ENCODE data around the gene ISG20L2. TPM values are rescaled to one million over a fixed set of nuclear protein-coding genes. Genes with fewer than 3 reads are reported as not detected.
A peak's percentile ranks its signal among the peaks of the same experiment; 100 is the strongest.

The ISG20L2 gene
- total RNA-seq, 3 donors from 2014 or later: 27.8 to 33.0 (median 31.0) TPM

GRCh38 chr1:156740741-156741480 lies 12.3 kb upstream of the ISG20L2 start, which contains the start of gene MRPL24:
TSS of gene MRPL24 (minus strand) at chr1:156741088. CDS start at chr1:156738704, 2,384 bp downstream.
- Histone ChIP-seq H3K4me1 (ENCODE audit: low read depth) (peaks cover 13% of the 10 kb centered on the region), H3K4me3 (peak within 1 kb of the TSS; percentile 40), H3K36me3 (ENCODE audit: low read depth) (peaks cover 7% of the 10 kb centered on the region), H3K9me3 (no peaks in the 10 kb centered on the region)
- peak; percentile 94 for ATAC-seq
- DNase-seq: peak; percentile 97 to 99 (median 97)
- intact Hi-C loops (cut with DNase I, micrococcal nuclease): no loop called here
- no peak for TF ChIP-seq CTCF (IDR thresholded peaks at IDR 0.05)

GRCh38 chr1:156740237-156740740 lies 11.7 kb upstream of the ISG20L2 start:
- intact Hi-C loops (cut with DNase I, micrococcal nuclease): no loop called here
- TF ChIP-seq CTCF (IDR thresholded peaks at IDR 0.05): no peak
- Histone ChIP-seq H3K9me3 (no peaks in the 10 kb centered on the region), H3K36me3 (ENCODE audit: low read depth) (peaks cover 7% of the 10 kb centered on the region), H3K4me1 (ENCODE audit: low read depth) (peaks cover 9% of the 10 kb centered on the region), H3K4me3 (peak overlapping the region; percentile 40)
- no peak for DNase-seq
- ATAC-seq: peak; percentile 9

- intact Hi-C loops (cut with DNase I, micrococcal nuclease): no loop called here
- Histone ChIP-seq H3K4me3 (no peak overlapping the region), H3K36me3 (ENCODE audit: low read depth) (no peaks in the 10 kb centered on the region), H3K9me3 (no peaks in the 10 kb centered on the region), H3K4me1 (ENCODE audit: low read depth) (peaks cover 9% of the 10 kb centered on the region)
- ATAC-seq: no peak
- DNase-seq: peak in 1 of 3 donors; percentile 4
- TF ChIP-seq CTCF (IDR thresholded peaks at IDR 0.05): no peak
These were observed 10.3 kb upstream of the ISG20L2 start for GRCh38 chr1:156738916-156739315.

GRCh38 chr1:156738407-156738806 lies 9.8 kb upstream of the ISG20L2 start:
- Histone ChIP-seq H3K4me1 (ENCODE audit: low read depth) (peaks cover 9% of the 10 kb centered on the region), H3K9me3 (no peaks in the 10 kb centered on the region), H3K4me3 (no peak overlapping the region), H3K36me3 (ENCODE audit: low read depth) (no peaks in the 10 kb centered on the region)
- TF ChIP-seq CTCF (IDR thresholded peaks at IDR 0.05): no peak
- ATAC-seq: no peak
- DNase-seq: peak in 1 of 3 donors; percentile 53
- intact Hi-C loops (cut with DNase I, micrococcal nuclease): no loop called here

- H3K36me3 ChIP-seq (ENCODE audit: low read depth): no peaks in the 10 kb centered on the region
These were observed 5.5 kb upstream of the ISG20L2 start for GRCh38 chr1:156733989-156734584.

More at GRCh38 chr1:156733989-156734584, 5.5 kb upstream of the ISG20L2 start:
- no peak for TF ChIP-seq CTCF (IDR thresholded peaks at IDR 0.05)
- DNase-seq: no peak
- intact Hi-C loops (cut with DNase I, micrococcal nuclease): no loop called here
- Histone ChIP-seq H3K4me1 (ENCODE audit: low read depth) (peaks cover 5% of the 10 kb centered on the region), H3K4me3 (no peak overlapping the region), H3K9me3 (no peaks in the 10 kb centered on the region)
- ATAC-seq: no peak

All from mucosa of descending colon (tissue), 3 donors.